Endodermal cell (in vitro differentiated cells): ENCODE data around the gene FYN. TPM values are rescaled to one million over a fixed set of nuclear protein-coding genes. Genes with fewer than 3 reads are reported as not detected.

ENCODE experiments used
- DNase-seq: peaks from one replicate; pipeline ENCODE4 v3.0.0-alpha.2; 2017
- H3K27ac ChIP-seq: 2 replicates; pipeline ENCODE4 v1.5.1; 2013; ENCODE audit warnings: mild to moderate bottlenecking, low read depth, low read length, moderate library complexity
- H3K27me3 ChIP-seq: 2 replicates; pipeline ENCODE4 v1.6.1; 2013; ENCODE audit warnings: mild to moderate bottlenecking, low read length, moderate library complexity; ENCODE audit not compliant: insufficient read depth, control insufficient read depth, poor library complexity, severe bottlenecking
- H3K36me3 ChIP-seq: 2 replicates; pipeline ENCODE4 v1.7.0; 2013; ENCODE audit warnings: mild to moderate bottlenecking, low read length, moderate library complexity; ENCODE audit not compliant: control insufficient read depth, insufficient read depth
- H3K4me1 ChIP-seq: one replicate; pipeline ENCODE4 v1.7.0; 2013; ENCODE audit warnings: low read length; ENCODE audit not compliant: control insufficient read depth, insufficient read depth
- H3K4me3 ChIP-seq: 2 replicates; pipeline ENCODE4 v1.5.1; 2013; ENCODE audit warnings: mild to moderate bottlenecking, low read length, moderate library complexity
- H3K9ac ChIP-seq: 2 replicates; pipeline ENCODE4 v1.6.1; 2013; ENCODE audit warnings: mild to moderate bottlenecking, low read length, moderate library complexity; ENCODE audit not compliant: poor library complexity, severe bottlenecking; ENCODE audit errors: extremely low read depth
- H3K9me3 ChIP-seq: 2 replicates; pipeline ENCODE4 v1.6.1; 2013; ENCODE audit warnings: mild to moderate bottlenecking, low read length, moderate library complexity; ENCODE audit not compliant: control insufficient read depth
- H3K27ac Mint-ChIP-seq: 2 replicates; pipeline ENCODE4 v1.8.0; 2020; ENCODE audit warnings: mixed read lengths
- H3K27me3 Mint-ChIP-seq: 2 replicates; pipeline ENCODE4 v1.8.0; 2021; ENCODE audit warnings: mild to moderate bottlenecking, mixed read lengths; ENCODE audit not compliant: insufficient read depth
- H3K36me3 Mint-ChIP-seq: 2 replicates; pipeline ENCODE4 v1.8.0; 2020; ENCODE audit warnings: low read depth, mixed read lengths
- H3K4me1 Mint-ChIP-seq: 2 replicates; pipeline ENCODE4 v1.8.0; 2020; ENCODE audit warnings: mixed read lengths
- H3K4me3 Mint-ChIP-seq: 2 replicates; pipeline ENCODE4 v1.8.0; 2020; ENCODE audit warnings: mild to moderate bottlenecking, moderate library complexity, mixed read lengths
- H3K9me3 Mint-ChIP-seq: 2 replicates; pipeline ENCODE4 v1.8.0; 2020; ENCODE audit warnings: mild to moderate bottlenecking, mixed read lengths
- WGBS, 2 experiments: methylation state at CpG; one replicate each; pipeline versions ENCODE4 v1.1.5 to v1.1.7; 2013; ENCODE audit warnings: missing lambda C conversion rate in 2 of 2, mixed read lengths in 1 of 2; ENCODE audit not compliant: insufficient coverage in 1 of 2, insufficient read length in 1 of 2; 5-methylcytosine and 5-hydroxymethylcytosine counted together
- total RNA-seq, 2 donors: library from RNA; stranded (reverse); fragmentation: NEBNext Ultra II Directional in 1 of 2; extraction: Animal tissue kit (Norgen Biotek cat#: 25700) in 1 of 2; gene quantifications; 2 replicates in 1 of 2; 3 replicates in 1 of 2; pipeline ENCODE4 v1.2.1, GENCODE V29; 2021
- TF ChIP-seq, protein P1 (sequence below): fragments of 200-600 bp; sonication (generic); conservative IDR thresholded peaks from 2 replicates; pipeline ENCODE4 v1.5.0; 2021; ENCODE audit warnings: antibody characterized with exemption, mild to moderate bottlenecking

Gene FYN
- total RNA-seq, 2 donors from 2014 or later: 70.0 to 96.4 TPM

DNA sequence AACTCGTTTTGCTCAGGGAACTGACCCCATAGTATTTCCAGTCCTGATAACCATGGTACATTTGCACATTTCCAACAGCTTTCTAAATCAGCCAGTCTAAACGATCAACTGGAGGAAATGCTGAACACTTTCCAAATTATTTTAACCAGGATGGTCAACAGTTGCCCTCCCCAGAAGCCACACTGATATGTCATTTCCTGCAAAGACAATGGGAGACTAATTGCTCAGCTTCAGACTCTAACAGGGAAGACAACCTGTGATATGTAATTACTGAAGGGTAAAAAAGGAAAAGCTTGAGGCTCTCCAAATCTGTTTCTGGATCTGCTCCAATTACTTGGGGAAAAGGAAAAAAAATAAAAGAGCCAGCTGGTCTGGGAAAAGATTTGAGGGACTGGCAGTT, 88.8 kb downstream of the FYN start:
- Histone ChIP-seq H3K4me3 (no peak overlapping the region), H3K9ac (no peak overlapping the region), H3K4me1 (peaks cover 10% of the 10 kb centered on the region), H3K36me3 (no peaks in the 10 kb centered on the region), H3K27me3 (no peaks in the 10 kb centered on the region), H3K27ac (no peak overlapping the region), H3K9me3 (no peaks in the 10 kb centered on the region)
- H3K27ac Mint-ChIP-seq: no peak overlapping the region
- 77 to 79% methylated on average over 2 of the region's 2 CpGs for WGBS, 2 experiments
- DNase-seq: no peak
- peaks cover 40% of the 10 kb centered on the region for H3K4me1 Mint-ChIP-seq
- H3K36me3 Mint-ChIP-seq: peaks cover 2% of the 10 kb centered on the region
- no peaks in the 10 kb centered on the region for H3K27me3 Mint-ChIP-seq
- no peak overlapping the region for H3K4me3 Mint-ChIP-seq
- no peaks in the 10 kb centered on the region for H3K9me3 Mint-ChIP-seq
- TF ChIP-seq, protein P1, sequence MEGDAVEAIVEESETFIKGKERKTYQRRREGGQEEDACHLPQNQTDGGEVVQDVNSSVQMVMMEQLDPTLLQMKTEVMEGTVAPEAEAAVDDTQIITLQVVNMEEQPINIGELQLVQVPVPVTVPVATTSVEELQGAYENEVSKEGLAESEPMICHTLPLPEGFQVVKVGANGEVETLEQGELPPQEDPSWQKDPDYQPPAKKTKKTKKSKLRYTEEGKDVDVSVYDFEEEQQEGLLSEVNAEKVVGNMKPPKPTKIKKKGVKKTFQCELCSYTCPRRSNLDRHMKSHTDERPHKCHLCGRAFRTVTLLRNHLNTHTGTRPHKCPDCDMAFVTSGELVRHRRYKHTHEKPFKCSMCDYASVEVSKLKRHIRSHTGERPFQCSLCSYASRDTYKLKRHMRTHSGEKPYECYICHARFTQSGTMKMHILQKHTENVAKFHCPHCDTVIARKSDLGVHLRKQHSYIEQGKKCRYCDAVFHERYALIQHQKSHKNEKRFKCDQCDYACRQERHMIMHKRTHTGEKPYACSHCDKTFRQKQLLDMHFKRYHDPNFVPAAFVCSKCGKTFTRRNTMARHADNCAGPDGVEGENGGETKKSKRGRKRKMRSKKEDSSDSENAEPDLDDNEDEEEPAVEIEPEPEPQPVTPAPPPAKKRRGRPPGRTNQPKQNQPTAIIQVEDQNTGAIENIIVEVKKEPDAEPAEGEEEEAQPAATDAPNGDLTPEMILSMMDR: no peak

DNA sequence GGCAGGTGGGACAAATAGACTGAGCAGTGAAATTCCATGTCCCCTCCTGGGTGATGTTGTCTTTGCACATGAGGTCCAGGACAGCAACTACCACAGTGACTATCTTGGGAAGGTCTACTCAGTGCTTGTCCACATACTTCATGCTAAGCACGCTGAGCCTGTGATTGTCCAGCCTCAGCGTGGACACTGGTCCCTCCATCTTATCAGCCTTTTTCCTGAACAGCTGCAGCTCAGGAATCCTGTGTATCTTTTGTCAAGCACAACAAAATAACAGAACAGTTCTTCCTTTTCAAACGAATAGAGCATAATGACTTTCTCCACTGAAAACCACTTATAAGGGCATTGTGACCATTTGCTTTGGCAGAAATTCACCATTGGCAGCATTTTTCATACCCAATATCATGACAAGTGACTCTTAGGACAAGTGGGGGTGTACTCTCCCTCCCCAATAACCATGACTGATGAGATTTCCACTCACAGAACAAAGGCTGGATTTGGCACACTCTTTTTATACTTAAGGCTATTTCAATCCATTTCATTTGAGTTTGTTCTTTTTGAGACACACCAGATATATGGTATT, 90.3 kb downstream of the FYN start:
- TF ChIP-seq, protein P1: no peak
- Mint-ChIP-seq H3K27me3 (no peaks in the 10 kb centered on the region), H3K4me3 (no peak overlapping the region), H3K27ac (no peak overlapping the region), H3K4me1 (peaks cover 42% of the 10 kb centered on the region), H3K9me3 (no peaks in the 10 kb centered on the region), H3K36me3 (peaks cover 2% of the 10 kb centered on the region)
- no peak for DNase-seq
- Histone ChIP-seq H3K27me3 (no peaks in the 10 kb centered on the region), H3K9me3 (no peaks in the 10 kb centered on the region), H3K9ac (no peak overlapping the region), H3K4me3 (no peak overlapping the region), H3K4me1 (peaks cover 4% of the 10 kb centered on the region), H3K27ac (no peak overlapping the region), H3K36me3 (no peaks in the 10 kb centered on the region)
- WGBS, 2 experiments: 86 to 95% methylated on average over 3 of the region's 3 CpGs

DNA sequence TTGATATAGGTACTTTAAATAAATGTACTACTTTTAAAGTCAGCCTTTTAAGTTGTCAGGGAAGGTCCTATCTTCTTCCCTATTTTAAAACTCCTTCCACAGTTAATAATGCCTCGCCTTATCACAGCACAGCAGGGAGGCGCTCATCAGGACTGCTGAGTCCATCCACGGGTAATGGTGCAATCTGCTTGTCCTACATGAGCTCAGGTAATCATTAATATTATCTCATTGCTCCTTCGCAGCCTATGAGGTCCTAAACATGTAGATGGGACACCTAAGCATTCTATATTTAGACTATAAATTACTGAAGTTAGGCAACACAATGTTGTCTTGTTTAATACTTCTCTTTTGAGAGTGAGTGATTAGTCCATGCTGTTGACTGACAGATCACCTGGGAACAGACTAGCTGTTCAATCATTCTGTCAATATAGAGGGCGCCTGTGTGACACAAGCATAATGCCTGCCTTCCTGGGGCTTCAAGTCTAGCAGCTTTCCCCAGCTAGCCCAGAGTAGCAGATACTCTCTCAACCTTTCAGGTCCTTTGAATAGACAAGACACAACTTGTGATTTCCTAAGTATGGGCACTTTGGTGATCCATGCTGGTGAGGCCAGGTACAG, 91.0 kb downstream of the FYN start:
- no peak for DNase-seq
- Histone ChIP-seq H3K4me1 (peaks cover 4% of the 10 kb centered on the region), H3K27me3 (no peaks in the 10 kb centered on the region), H3K9me3 (no peaks in the 10 kb centered on the region), H3K27ac (no peak overlapping the region), H3K9ac (no peak overlapping the region), H3K4me3 (no peak overlapping the region), H3K36me3 (no peaks in the 10 kb centered on the region)
- TF ChIP-seq, protein P1: no peak
- Mint-ChIP-seq H3K9me3 (no peaks in the 10 kb centered on the region), H3K27me3 (no peaks in the 10 kb centered on the region), H3K4me3 (no peak overlapping the region), H3K36me3 (peaks cover 2% of the 10 kb centered on the region), H3K27ac (no peak overlapping the region), H3K4me1 (peaks cover 46% of the 10 kb centered on the region)
- WGBS, 2 experiments: 76 to 90% methylated on average over 1 to 5 of the region's 5 CpGs
